CD4-positive, alpha-beta T cell (primary cell): ENCODE data around the gene SLIT1. TPM values are rescaled to one million over a fixed set of nuclear protein-coding genes. Genes with fewer than 3 reads are reported as not detected.

Experiments used
- ATAC-seq: fragments of 200-7000 bp; cut with Tn5 transposase; one replicate; pipeline ENCODE4 v1.10.0; 2022; ENCODE audit warnings: mild to moderate bottlenecking; ENCODE audit not compliant: poor library complexity
- CTCF ChIA-PET: fragments of 350-600 bp; sonication (Branson Sonifier 250); formaldehyde crosslinking; loops from one replicate; lab custom pipeline; 2021; ENCODE audit warnings: antibody characterized with exemption, inconsistent platforms; lab: Charles Lee
- POLR2A ChIA-PET: fragments of 350-600 bp; sonication (Branson Sonifier 250); formaldehyde crosslinking; loops from one replicate; lab custom pipeline; 2021; ENCODE audit warnings: antibody characterized with exemption, inconsistent platforms; lab: Charles Lee
- DNase-seq, 14 experiments: peaks; one replicate each; pipeline ENCODE4 v3.0.0-alpha.2; 2013 to 2020; ENCODE audit warnings: mixed read lengths in 2 of 14
- H3K27ac ChIP-seq, 2 donors: one replicate each; pipeline versions ENCODE4 v1.5.1 to v1.7.0; 2013; ENCODE audit warnings: low read length in 2 of 2, low read depth in 1 of 2, mild to moderate bottlenecking in 1 of 2
- H3K27me3 ChIP-seq, 2 experiments: 1 replicate in 1 of 2; 2 replicates in 1 of 2; pipeline versions ENCODE4 v1.6.1 to v1.7.0; 2013; ENCODE audit warnings: low read length in 2 of 2, control low read depth in 1 of 2, mild to moderate bottlenecking in 1 of 2, moderate library complexity in 1 of 2; ENCODE audit not compliant: insufficient read depth in 2 of 2, control insufficient read depth in 1 of 2
- H3K36me3 ChIP-seq: one replicate; pipeline ENCODE4 v1.6.1; 2013; ENCODE audit warnings: low read length, control low read depth; ENCODE audit not compliant: insufficient read depth
- H3K4me1 ChIP-seq: one replicate; pipeline ENCODE4 v1.6.1; 2013; ENCODE audit warnings: low read length, control low read depth; ENCODE audit not compliant: insufficient read depth
- H3K4me3 ChIP-seq: one replicate; pipeline ENCODE4 v1.5.1; 2013; ENCODE audit warnings: mild to moderate bottlenecking, low read length, moderate library complexity
- H3K9me3 ChIP-seq, 2 experiments: 1 replicate in 1 of 2; 2 replicates in 1 of 2; pipeline versions ENCODE4 v1.6.1 to v1.7.0; 2013; ENCODE audit warnings: low read length in 2 of 2, mild to moderate bottlenecking in 2 of 2, control low read depth in 1 of 2, moderate library complexity in 1 of 2; ENCODE audit not compliant: control insufficient read depth in 1 of 2, insufficient read depth in 1 of 2
- H3K27ac Mint-ChIP-seq: one replicate; pipeline ENCODE4 v1.8.0; 2020; ENCODE audit warnings: mixed read lengths
- H3K27me3 Mint-ChIP-seq: one replicate; pipeline ENCODE4 v1.8.0; 2021; ENCODE audit warnings: mixed read lengths
- H3K36me3 Mint-ChIP-seq: one replicate; pipeline ENCODE4 v1.8.0; 2021; ENCODE audit warnings: low read depth, mixed read lengths
- H3K4me1 Mint-ChIP-seq: one replicate; pipeline ENCODE4 v1.8.0; 2021; ENCODE audit warnings: low read depth, mixed read lengths
- H3K4me3 Mint-ChIP-seq: one replicate; pipeline ENCODE4 v1.8.0; 2020; ENCODE audit warnings: mild to moderate bottlenecking, mixed read lengths
- H3K9me3 Mint-ChIP-seq: one replicate; pipeline ENCODE4 v1.8.0; 2020; ENCODE audit warnings: mixed read lengths
- intact Hi-C, 2 experiments: fragments of 100-400 bp; cut with DNase I in 1 of 2; cut with micrococcal nuclease in 1 of 2; formaldehyde crosslinking; loops; one replicate each; pipeline versions ENCODE4 v1.15.1 to v1.9.0; 2023 to 2025; cut with DNase I, micrococcal nuclease
- total RNA-seq, 174 experiments: library from RNA in 2 of 174; stranded (reverse) in 2 of 174; gene quantifications; one replicate each; pipeline ENCODE4 v1.2.3 and lab custom pipeline; 2021 to 2026
- TF ChIP-seq, protein P1 (sequence below): fragments of 200-600 bp; IDR thresholded peaks from one replicate; pipeline ENCODE4 v1.8.0; 2022; ENCODE audit warnings: antibody characterized with exemption, mild to moderate bottlenecking

The SLIT1 gene
- total RNA-seq, 2 experiments from 2014 or later, result 0.30 to 0.39 TPM

- Histone ChIP-seq H3K36me3 (no peaks in the 10 kb centered on the region), H3K27me3 (no peaks in the 10 kb centered on the region), H3K4me1 (no peaks in the 10 kb centered on the region), H3K4me3 (no peak overlapping the region), H3K9me3 (no peaks in the 10 kb centered on the region), H3K27ac (no peak overlapping the region)
- no peaks in the 10 kb centered on the region for H3K27me3 Mint-ChIP-seq
- CTCF ChIA-PET, result no interaction called here
- H3K36me3 Mint-ChIP-seq, result no peaks in the 10 kb centered on the region
- no peak overlapping the region for H3K4me3 Mint-ChIP-seq
- TF ChIP-seq, protein P1, sequence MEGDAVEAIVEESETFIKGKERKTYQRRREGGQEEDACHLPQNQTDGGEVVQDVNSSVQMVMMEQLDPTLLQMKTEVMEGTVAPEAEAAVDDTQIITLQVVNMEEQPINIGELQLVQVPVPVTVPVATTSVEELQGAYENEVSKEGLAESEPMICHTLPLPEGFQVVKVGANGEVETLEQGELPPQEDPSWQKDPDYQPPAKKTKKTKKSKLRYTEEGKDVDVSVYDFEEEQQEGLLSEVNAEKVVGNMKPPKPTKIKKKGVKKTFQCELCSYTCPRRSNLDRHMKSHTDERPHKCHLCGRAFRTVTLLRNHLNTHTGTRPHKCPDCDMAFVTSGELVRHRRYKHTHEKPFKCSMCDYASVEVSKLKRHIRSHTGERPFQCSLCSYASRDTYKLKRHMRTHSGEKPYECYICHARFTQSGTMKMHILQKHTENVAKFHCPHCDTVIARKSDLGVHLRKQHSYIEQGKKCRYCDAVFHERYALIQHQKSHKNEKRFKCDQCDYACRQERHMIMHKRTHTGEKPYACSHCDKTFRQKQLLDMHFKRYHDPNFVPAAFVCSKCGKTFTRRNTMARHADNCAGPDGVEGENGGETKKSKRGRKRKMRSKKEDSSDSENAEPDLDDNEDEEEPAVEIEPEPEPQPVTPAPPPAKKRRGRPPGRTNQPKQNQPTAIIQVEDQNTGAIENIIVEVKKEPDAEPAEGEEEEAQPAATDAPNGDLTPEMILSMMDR, result no peak
- intact Hi-C loops, result no loop called here
- DNase-seq, result no peak
- H3K4me1 Mint-ChIP-seq, result no peaks in the 10 kb centered on the region
- H3K9me3 Mint-ChIP-seq, result no peaks in the 10 kb centered on the region
- POLR2A ChIA-PET, result no interaction called here
- no peak overlapping the region for H3K27ac Mint-ChIP-seq
- no peak for ATAC-seq
These were observed 129.6 kb downstream of the SLIT1 start for GRCh38 chr10:97056003-97056630.

DNA sequence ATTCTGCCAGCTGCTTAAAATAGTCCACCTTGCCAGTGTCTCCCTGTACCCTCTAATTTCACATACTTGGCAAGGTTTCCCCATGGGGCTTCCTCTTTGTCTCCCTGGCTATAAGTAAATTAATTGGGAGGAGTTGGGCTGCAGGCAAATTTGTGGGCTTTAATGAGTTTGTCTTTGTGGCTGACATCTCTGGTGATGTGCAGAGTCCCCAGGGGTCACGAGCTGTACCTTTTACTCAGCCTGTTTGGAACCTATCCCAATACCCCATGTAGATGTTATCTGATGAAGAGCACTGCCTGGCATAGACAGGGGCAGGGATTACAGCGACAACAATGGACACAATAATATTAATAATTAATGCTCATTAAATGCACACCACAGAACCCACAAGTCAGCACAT, 132.5 kb downstream of the SLIT1 start:
- POLR2A ChIA-PET, result no interaction called here
- Histone ChIP-seq H3K36me3 (no peaks in the 10 kb centered on the region), H3K4me3 (no peak overlapping the region), H3K27me3 (no peaks in the 10 kb centered on the region), H3K27ac (no peak overlapping the region), H3K9me3 (no peaks in the 10 kb centered on the region), H3K4me1 (no peaks in the 10 kb centered on the region)
- CTCF ChIA-PET, result no interaction called here
- TF ChIP-seq, protein P1, result no peak
- ATAC-seq (no peak), DNase-seq (no peak)
- H3K4me3 Mint-ChIP-seq, result no peak overlapping the region
- H3K27me3 Mint-ChIP-seq, result no peaks in the 10 kb centered on the region
- no peak overlapping the region for H3K27ac Mint-ChIP-seq
- no peaks in the 10 kb centered on the region for H3K9me3 Mint-ChIP-seq
- H3K36me3 Mint-ChIP-seq, result no peaks in the 10 kb centered on the region
- H3K4me1 Mint-ChIP-seq, result no peaks in the 10 kb centered on the region
- intact Hi-C loops, result no loop called here

- intact Hi-C loops, result no loop called here
- no peaks in the 10 kb centered on the region for H3K4me1 ChIP-seq
- TF ChIP-seq, protein P1, result no peak
- no peak overlapping the region for H3K4me3 Mint-ChIP-seq
- H3K36me3 Mint-ChIP-seq, result no peaks in the 10 kb centered on the region
- no peak overlapping the region for H3K4me3 ChIP-seq
- CTCF ChIA-PET, result no interaction called here
- H3K9me3 ChIP-seq, result peaks cover 0 to 5% of the 10 kb centered on the region in 2 experiments
- H3K27me3 ChIP-seq, result no peaks in the 10 kb centered on the region
- no peaks in the 10 kb centered on the region for H3K36me3 ChIP-seq
- H3K27me3 Mint-ChIP-seq, result no peaks in the 10 kb centered on the region
- H3K27ac ChIP-seq, result no peak overlapping the region
- H3K27ac Mint-ChIP-seq, result no peak overlapping the region
- POLR2A ChIA-PET, result no interaction called here
- H3K4me1 Mint-ChIP-seq, result no peaks in the 10 kb centered on the region
- H3K9me3 Mint-ChIP-seq, result no peaks in the 10 kb centered on the region
- ATAC-seq, result no peak
- no peak for DNase-seq
These were observed 134.7 kb downstream of the SLIT1 start for GRCh38 chr10:97050956-97051496.
